RPMI8226 (cell line): ENCODE data around the gene KIF3B.
A peak's percentile ranks its signal among the peaks of the same experiment; 100 is the strongest.
"Not testable (repeated sequence)": the region's sequence is repeated elsewhere in the genome, so short reads cannot be mapped to it uniquely, and the experiment has no call there.

ENCODE experiments used
- DNase-seq: peaks from one replicate; pipeline ENCODE4 v3.0.0-alpha.2; 2015

KIF3B gene

GRCh38 chr20:32357869-32358631 is 80.6 kb downstream of the KIF3B start, which contains the start of gene ASXL1:
ASXL1 (plus strand) TSS chr20:32358331; CDS start chr20:32358776, 445 bp downstream.
- DNase-seq: peak; percentile 97

GRCh38 chr20:32358632-32358882 is 81.1 kb downstream of the KIF3B start:
- DNase-seq: no peak

- peak; percentile 80 for DNase-seq
Measured at GRCh38 chr20:32358883-32359632, 81.6 kb downstream of the KIF3B start.

GRCh38 chr20:32359633-32360332 is 82.3 kb downstream of the KIF3B start:
- DNase-seq: peak; percentile 22

- no peak for DNase-seq
Measured at GRCh38 chr20:32360333-32360634, 82.8 kb downstream of the KIF3B start.

- no peak for DNase-seq
Measured at GRCh38 chr20:32362901-32363364, 85.5 kb downstream of the KIF3B start.

- DNase-seq: no peak
Measured at GRCh38 chr20:32363492-32363891, 86.0 kb downstream of the KIF3B start.

- no peak for DNase-seq
Measured at GRCh38 chr20:32364554-32365208, 87.2 kb downstream of the KIF3B start.

- DNase-seq: no peak
Measured at GRCh38 chr20:32365564-32365963, 88.1 kb downstream of the KIF3B start.

GRCh38 chr20:32366380-32366779 is 88.9 kb downstream of the KIF3B start:
- DNase-seq: no peak

GRCh38 chr20:32368323-32368722 is 90.9 kb downstream of the KIF3B start:
- DNase-seq: no peak

GRCh38 chr20:32368925-32369324 is 91.5 kb downstream of the KIF3B start:
- DNase-seq: no peak

- no peak for DNase-seq
Measured at GRCh38 chr20:32370897-32371296, 93.4 kb downstream of the KIF3B start.

GRCh38 chr20:32378461-32378860 is 101.0 kb downstream of the KIF3B start:
- no peak for DNase-seq

GRCh38 chr20:32380037-32380436 is 102.6 kb downstream of the KIF3B start:
- DNase-seq: not testable (repeated sequence)

GRCh38 chr20:32380745-32381144 is 103.3 kb downstream of the KIF3B start:
- no peak for DNase-seq

- no peak for DNase-seq
Measured at GRCh38 chr20:32382102-32382950, 104.9 kb downstream of the KIF3B start.

GRCh38 chr20:32383441-32383840 is 106.0 kb downstream of the KIF3B start:
- not testable (repeated sequence) for DNase-seq
